Stimulated activated CD4-positive, alpha-beta T cell treated with anti-CD3 and anti-CD28 coated beads, Interleukin-4, amount 100 ng/mL, for 48 hours (primary cell): ENCODE measurements around the gene MAST2.
"Not testable (repeated sequence)": the region's sequence is repeated elsewhere in the genome, so short reads cannot be mapped to it uniquely, and the experiment has no call there.

Source experiments
- DNase-seq, 2 donors: peaks; one replicate each; pipeline ENCODE4 v3.0.0-alpha.2; 2020; ENCODE audit warnings: low read depth in 2 of 2

MAST2 gene

GRCh38 chr1:45857755-45858492, 54.5 kb downstream of the MAST2 start:
- DNase-seq, result not testable (repeated sequence)

DNA sequence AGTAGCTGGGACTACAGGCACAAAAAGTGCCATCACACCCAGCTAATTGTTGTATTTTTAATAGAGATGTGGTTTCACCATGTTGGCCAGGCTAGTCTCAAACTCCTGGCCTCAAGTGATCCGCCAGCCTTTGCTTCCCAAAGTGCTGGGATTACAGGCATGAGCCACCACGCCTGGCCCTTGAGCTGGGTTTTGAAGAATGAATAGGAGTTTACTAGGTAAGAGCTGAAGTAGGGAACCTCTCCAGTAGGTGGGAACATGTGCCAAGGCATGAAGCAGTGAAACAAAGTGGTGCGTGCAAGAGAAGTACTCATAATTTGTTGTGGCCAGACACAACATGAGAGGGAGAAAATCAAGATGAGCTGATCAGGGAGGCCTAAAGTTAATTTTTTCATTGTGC, 55.8 kb downstream of the MAST2 start:
- DNase-seq, result no peak

- no peak for DNase-seq
These were observed 58.6 kb downstream of the MAST2 start for GRCh38 chr1:45862008-45862407.

- DNase-seq, result no peak
These were observed 59.8 kb downstream of the MAST2 start for GRCh38 chr1:45863218-45863617.

DNA sequence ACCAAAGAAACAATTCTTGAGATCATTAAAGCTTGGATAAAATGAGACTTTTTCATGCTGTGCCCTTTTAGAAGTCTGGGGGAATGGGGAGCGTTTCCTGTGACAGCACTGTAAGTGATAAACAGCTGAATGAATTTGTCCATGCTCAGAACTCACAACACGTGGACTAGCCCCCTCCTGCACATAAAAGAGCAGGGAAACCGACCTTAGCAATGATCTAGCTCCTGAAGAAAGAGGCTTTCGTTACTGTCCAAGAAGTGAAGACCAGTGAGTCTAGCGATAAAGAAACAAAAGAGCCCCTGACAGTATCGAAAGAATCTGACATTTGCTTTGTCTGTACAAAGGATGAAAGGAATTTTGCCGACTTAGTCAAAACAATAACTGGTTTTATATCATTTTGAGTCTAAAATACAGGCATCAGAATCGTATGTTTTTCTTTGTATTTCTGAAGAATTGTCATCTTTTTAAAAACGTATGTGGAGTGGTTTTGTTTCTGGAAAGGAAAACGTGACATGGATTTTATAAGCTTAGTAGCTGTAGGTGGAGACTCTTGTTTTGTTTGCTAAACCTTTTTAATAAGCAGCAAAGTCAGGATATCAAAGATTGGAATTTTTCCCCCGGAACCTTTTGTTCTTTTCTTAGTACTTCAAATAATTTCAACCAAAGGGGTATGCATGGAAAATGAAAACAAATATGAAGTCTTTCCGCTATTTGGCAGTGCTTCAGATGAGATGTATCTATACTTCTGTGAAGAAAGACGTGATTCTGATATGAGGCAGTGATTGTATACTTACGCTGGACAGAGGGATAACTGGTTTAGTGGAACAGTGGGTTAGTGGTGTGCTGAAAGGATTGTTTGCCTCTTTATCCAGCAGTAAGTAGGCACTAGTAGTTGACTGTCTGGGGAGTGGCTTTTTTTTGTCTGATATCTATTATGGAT, 61.0 kb downstream of the MAST2 start:
- DNase-seq, result no peak

DNA sequence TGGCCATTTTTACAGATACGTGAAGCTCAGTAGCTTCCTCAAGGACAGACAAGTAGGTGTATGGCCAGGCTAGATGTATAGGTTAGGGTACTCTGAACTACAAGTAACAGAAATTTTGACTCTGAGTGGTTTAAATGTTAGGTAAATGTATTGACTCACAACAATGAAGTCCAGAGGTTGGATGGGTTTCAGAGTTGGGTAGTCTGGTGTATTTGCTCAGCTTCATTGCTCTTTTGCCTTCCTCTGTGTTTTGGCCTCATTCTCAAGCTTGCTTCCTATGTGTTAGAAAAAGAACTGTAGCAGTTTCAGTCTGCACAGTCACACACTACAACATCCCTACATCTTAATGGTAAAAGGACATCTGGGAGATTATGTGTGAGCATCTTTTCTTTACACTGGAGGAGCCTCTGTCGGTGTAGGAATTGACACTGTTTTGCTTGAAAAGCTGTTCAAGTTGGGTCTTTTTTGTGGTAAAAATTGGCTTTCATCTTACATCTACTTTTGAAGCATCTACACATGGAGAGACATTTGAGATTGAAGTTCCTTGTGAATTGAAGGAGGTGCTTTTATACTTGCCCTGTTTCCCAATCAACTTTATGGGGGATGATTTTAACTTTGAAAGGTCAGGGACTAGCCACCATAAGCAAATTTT, 64.4 kb downstream of the MAST2 start:
- DNase-seq, result no peak

DNA sequence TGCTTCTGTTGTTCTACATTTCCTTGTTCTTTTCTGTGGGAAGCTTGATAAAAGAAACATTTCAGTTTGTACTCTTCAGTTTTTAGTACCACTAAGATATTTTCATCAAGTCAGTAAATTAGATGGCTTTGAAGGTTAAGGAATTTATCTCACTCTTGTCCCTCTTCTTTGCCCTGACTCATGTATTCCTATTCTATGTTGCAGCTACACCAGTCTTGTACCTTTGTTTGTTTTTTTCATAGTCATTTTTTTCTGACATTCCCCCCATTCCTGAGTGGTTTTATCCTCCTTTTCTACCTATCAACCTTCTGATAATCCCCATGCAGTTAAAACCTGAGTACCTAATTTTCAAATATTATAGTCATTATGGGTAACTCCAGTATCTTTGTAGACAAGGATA, 65.4 kb downstream of the MAST2 start:
- DNase-seq, result no peak

- no peak for DNase-seq
These were observed 67.1 kb downstream of the MAST2 start for GRCh38 chr1:45870500-45870899.

GRCh38 chr1:45872173-45872801, 68.9 kb downstream of the MAST2 start:
- DNase-seq, result not testable (repeated sequence)

DNA sequence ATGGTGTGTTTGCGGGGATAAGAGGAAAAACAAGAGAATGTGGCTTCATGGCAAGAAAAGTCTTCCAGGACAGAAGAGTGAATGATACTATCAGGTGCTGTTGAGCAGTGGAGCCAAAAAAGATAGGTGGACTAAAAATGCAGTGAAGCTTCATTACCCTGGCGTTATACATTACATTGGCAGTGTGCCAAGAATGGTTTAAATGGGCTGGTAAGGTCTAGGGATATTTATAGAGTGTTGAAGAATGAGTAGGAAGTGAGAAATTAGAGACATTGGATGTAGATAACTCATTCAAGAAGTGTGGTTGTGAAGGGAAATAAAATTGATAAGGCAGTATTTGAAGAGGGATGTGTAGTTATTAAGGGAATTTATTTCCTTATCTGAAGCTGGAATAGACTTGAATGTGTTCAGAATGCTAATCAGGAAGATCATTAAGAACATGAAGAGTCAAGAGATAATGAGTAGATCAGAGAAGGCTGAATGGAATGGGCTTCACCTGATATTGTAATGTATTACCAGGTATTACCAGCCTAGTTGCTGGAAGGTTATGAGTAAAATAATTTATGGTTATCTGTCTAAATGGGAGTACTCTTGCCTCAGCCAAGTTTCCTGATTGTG, 72.7 kb downstream of the MAST2 start:
- DNase-seq, result no peak

GRCh38 chr1:45877264-45877663, 73.9 kb downstream of the MAST2 start:
- no peak for DNase-seq

DNA sequence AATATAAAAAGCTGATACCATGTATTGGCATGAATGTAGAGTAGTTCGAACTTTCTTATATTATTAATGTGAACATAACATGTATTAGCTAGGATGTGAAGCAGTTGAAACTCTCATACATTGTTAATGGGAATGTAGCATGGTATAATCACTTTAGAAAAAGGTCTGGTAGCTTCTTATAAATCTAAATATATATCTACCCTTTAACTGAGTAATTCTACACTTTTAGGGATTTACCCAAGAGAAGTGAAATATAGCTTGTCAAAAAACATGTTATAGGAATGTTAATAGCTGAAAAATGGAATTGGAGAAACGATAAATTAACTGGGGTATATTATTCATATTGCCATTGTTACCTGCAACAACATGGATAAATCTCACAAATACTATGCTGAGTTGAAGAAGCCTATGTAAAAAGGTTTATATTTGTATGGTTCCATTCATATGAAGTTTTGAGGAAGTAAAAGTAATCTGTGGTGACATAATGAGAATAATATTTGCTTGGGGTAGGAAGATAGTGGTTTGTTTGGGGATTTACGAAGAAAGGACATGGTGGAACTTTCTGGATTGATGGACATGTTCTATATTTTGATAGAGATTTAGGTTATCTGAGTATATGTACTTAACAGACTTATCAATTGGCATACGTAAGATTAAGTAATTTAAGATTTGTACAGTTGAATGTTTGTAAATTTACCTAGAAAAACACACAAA, 76.6 kb downstream of the MAST2 start:
- DNase-seq, result no peak

- DNase-seq, result no peak
These were observed 77.5 kb downstream of the MAST2 start for GRCh38 chr1:45880930-45881329.

DNA sequence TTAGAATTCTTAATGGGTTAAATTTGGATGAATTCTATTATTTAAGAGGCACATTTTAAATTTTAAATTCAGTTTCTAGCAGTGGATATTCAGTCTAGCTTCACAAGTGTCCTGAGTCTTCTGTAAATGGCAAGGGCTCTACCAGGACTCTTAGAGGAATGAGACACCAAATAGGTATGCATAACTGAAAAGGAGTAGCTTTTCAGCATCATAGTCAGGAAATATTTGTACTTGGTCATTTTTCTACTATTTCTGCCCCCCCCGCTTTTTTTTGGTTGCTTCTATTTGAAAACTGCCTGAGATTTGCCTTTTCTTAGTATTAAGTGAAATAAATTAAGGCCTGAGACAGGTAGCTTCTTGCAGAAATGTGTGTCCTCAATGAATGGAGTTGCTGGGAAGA, 80.2 kb downstream of the MAST2 start:
- DNase-seq, result no peak

GRCh38 chr1:45884700-45885099, 81.3 kb downstream of the MAST2 start:
- DNase-seq, result no peak

- DNase-seq, result no peak
These were observed 82.8 kb downstream of the MAST2 start for GRCh38 chr1:45886229-45886628.

DNA sequence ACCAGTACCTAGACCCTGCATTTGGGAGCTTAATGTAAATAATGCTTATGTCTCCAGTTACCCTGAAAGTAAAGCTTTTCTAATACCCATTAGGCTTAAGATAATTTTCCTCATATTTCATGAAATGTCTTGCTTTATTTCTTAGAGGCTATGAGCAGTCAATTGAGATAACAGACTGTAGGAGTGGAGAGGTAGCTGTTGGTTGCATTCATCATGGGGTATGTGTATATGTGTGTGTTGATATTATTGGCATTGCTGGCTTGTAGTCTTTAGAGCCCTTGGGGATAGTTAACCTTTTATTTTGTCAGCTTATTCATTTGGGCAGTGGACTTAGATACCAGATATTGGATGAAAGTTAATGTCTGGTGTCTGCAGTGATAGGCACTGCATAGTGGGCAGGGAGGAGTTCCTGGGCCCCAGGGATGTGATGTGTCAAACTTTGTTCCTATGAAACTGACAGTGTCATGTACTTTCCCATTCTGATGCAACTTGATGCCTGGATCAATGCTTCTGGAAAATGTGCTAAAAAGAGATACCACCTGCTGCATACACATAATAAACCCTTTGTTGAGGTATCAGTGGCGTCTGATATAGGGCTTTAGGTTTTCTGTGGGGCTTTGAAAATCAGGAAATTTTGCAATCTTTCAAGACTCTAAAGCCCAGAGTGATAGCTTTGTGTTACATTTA, 83.9 kb downstream of the MAST2 start:
- DNase-seq, result no peak

GRCh38 chr1:45890078-45890477, 86.7 kb downstream of the MAST2 start:
- DNase-seq, result no peak

- DNase-seq, result no peak
These were observed 87.7 kb downstream of the MAST2 start for GRCh38 chr1:45891087-45891486.

DNA sequence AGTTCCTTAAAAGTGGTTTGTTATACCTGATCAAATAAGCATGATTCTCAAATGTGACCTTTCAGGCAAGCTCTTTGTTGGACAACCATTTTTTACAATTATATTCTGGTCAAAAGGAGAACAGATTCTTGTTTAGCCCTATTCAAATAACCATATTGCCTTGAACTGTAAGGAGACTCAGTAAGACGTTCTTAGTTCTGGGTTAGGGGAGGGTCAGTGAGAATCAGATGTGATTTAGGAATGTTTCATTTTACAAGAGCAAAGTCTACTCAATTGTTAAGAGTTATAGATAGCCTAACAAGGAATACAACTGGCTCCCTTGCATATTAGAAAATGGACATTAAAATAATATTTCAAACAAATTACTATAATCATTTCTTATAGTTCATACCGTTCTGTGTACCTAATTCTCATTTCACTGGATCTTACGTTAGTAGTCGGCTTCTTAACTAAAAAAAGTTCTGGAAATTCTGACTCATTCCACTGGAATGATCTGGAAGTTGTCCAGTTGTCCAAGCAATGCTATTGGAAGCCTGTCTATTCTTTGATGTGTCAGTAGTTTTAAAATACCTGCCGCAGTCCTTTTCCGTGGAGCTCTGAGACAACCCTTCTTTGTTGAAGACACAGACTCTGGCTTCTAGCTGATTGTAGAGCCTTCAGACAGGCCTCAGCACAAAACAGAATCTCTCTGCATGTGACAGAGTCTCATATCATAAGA, 88.8 kb downstream of the MAST2 start:
- no peak for DNase-seq
